SK-N-SH treated with all-trans-retinoic acid at 6 μM for 48 hours (cell line): ENCODE data around the gene PGLYRP2.

ENCODE experiments used
- ARNTL ChIP-seq: fragments of 450-650 bp; formaldehyde crosslinking; IDR thresholded peaks from 2 replicates; pipeline ENCODE4 v1.5.0; 2020; ENCODE audit warnings: low read depth, mild to moderate bottlenecking, moderate library complexity, borderline replicate concordance
- CREB5 ChIP-seq: fragments of 250-450 bp; sonication (Bioruptor Pico); IDR thresholded peaks from 2 replicates; pipeline ENCODE4 v1.5.1; 2020; ENCODE audit warnings: low read depth, mild to moderate bottlenecking, moderate library complexity
- ESRRG ChIP-seq: fragments of 250-450 bp; sonication (Bioruptor Pico); IDR thresholded peaks from 2 replicates; pipeline ENCODE4 v1.6.1; 2021; ENCODE audit warnings: mild to moderate bottlenecking
- ISL1 ChIP-seq: fragments of 250-450 bp; sonication (Bioruptor Pico); IDR thresholded peaks from 2 replicates; pipeline ENCODE4 v2.1.2; 2022; ENCODE audit warnings: mild to moderate bottlenecking, moderate library complexity
- PATZ1 ChIP-seq: fragments of 250-450 bp; sonication (Bioruptor Pico); IDR thresholded peaks from 2 replicates; pipeline ENCODE4 v1.8.0; 2020; ENCODE audit warnings: mild to moderate bottlenecking, moderate library complexity, borderline replicate concordance
- TCF4 ChIP-seq: fragments of 250-450 bp; sonication (Bioruptor Pico); IDR thresholded peaks from 2 replicates; pipeline ENCODE4 v1.8.0; 2021; ENCODE audit warnings: mild to moderate bottlenecking, moderate library complexity, borderline replicate concordance
- ZFP3 ChIP-seq: fragments of 250-450 bp; sonication (Bioruptor Pico); IDR thresholded peaks from 2 replicates; pipeline ENCODE4 v1.5.0; 2020; ENCODE audit warnings: mild to moderate bottlenecking, moderate library complexity
- ZNF70 ChIP-seq: fragments of 450-650 bp; formaldehyde crosslinking; IDR thresholded peaks from 2 replicates; pipeline ENCODE4 v1.5.0; 2020; ENCODE audit warnings: mild to moderate bottlenecking, moderate library complexity

- no peak for TF ChIP-seq ZNF70 (CRISPR knock-in tag)
- TF ChIP-seq ZFP3 (CRISPR knock-in tag) = no peak
- no peak for TF ChIP-seq ARNTL
- no peak for TF ChIP-seq ESRRG (CRISPR knock-in tag)
- no peak for TF ChIP-seq CREB5
- no peak for TF ChIP-seq PATZ1
- TF ChIP-seq ISL1 (CRISPR knock-in tag) = no peak
- no peak for TF ChIP-seq TCF4
Observed at GRCh38 chr19:15443838-15444237, 35.5 kb downstream of the PGLYRP2 start.
